GM12865 (cell line): ENCODE data around the gene RAPGEF3.

Source experiments
- DNase-seq: peaks from one replicate; pipeline ENCODE4 v3.0.0; 2010; ENCODE audit warnings: low read depth
- H3K4me3 ChIP-seq: 2 replicates; pipeline ENCODE4 v1.5.1; 2011; ENCODE audit warnings: mild to moderate bottlenecking, low read depth, low read length, control low read depth
- CTCF ChIP-seq: IDR thresholded peaks from 2 replicates; pipeline ENCODE4 v1.5.1; 2011; ENCODE audit warnings: low read length, control low read depth, low read depth, inconsistent platforms; ENCODE audit not compliant: insufficient read depth; ENCODE audit errors: missing control alignments

Gene RAPGEF3

GRCh38 chr12:47722136-47722834, 36.4 kb downstream of the RAPGEF3 start:
- TF ChIP-seq CTCF: no peak
- DNase-seq: no peak
- no peak overlapping the region for H3K4me3 ChIP-seq

GRCh38 chr12:47721431-47721973, 37.2 kb downstream of the RAPGEF3 start:
- H3K4me3 ChIP-seq: no peak overlapping the region
- no peak for DNase-seq
- TF ChIP-seq CTCF: no peak

GRCh38 chr12:47718531-47718930, 40.1 kb downstream of the RAPGEF3 start:
- no peak for TF ChIP-seq CTCF
- no peak for DNase-seq
- H3K4me3 ChIP-seq: no peak overlapping the region

- peak; percentile 67 for TF ChIP-seq CTCF
- peak; percentile 62 for DNase-seq
- H3K4me3 ChIP-seq: no peak overlapping the region
Measured at GRCh38 chr12:47717443-47718193, 41.1 kb downstream of the RAPGEF3 start.

- DNase-seq: no peak
- no peak for TF ChIP-seq CTCF
- H3K4me3 ChIP-seq: no peak overlapping the region
Measured at GRCh38 chr12:47717046-47717442, 41.6 kb downstream of the RAPGEF3 start.

- no peak for TF ChIP-seq CTCF
- no peak overlapping the region for H3K4me3 ChIP-seq
- no peak for DNase-seq
Measured at GRCh38 chr12:47715877-47716548, 42.7 kb downstream of the RAPGEF3 start.
